ENCODE measurements around the gene SCN2B.

GRCh38 chr11:118135051-118135795 lies 41.2 kb downstream of the SCN2B start:
- TF ChIP-seq, protein P1, sequence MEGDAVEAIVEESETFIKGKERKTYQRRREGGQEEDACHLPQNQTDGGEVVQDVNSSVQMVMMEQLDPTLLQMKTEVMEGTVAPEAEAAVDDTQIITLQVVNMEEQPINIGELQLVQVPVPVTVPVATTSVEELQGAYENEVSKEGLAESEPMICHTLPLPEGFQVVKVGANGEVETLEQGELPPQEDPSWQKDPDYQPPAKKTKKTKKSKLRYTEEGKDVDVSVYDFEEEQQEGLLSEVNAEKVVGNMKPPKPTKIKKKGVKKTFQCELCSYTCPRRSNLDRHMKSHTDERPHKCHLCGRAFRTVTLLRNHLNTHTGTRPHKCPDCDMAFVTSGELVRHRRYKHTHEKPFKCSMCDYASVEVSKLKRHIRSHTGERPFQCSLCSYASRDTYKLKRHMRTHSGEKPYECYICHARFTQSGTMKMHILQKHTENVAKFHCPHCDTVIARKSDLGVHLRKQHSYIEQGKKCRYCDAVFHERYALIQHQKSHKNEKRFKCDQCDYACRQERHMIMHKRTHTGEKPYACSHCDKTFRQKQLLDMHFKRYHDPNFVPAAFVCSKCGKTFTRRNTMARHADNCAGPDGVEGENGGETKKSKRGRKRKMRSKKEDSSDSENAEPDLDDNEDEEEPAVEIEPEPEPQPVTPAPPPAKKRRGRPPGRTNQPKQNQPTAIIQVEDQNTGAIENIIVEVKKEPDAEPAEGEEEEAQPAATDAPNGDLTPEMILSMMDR (IDR thresholded peaks at IDR 0.05; ENCODE audit: insufficient read depth, low read length) = no peak
- no peak for TF ChIP-seq GABPA (IDR thresholded peaks at IDR 0.05; ENCODE audit: low read depth)
